HG03342 (cell line): ENCODE measurements around the gene UNC5A.
"Not testable (repeated sequence)": the region's sequence is repeated elsewhere in the genome, so short reads cannot be mapped to it uniquely, and the experiment has no call there.

Source experiments
- ATAC-seq: cut with Tn5 transposase; IDR thresholded peaks from one replicate; pipeline ENCODE4 v1.9.1; 2021; ENCODE audit warnings: mild to moderate bottlenecking, moderate library complexity; ENCODE audit not compliant: unreplicated experiment

UNC5A gene

DNA sequence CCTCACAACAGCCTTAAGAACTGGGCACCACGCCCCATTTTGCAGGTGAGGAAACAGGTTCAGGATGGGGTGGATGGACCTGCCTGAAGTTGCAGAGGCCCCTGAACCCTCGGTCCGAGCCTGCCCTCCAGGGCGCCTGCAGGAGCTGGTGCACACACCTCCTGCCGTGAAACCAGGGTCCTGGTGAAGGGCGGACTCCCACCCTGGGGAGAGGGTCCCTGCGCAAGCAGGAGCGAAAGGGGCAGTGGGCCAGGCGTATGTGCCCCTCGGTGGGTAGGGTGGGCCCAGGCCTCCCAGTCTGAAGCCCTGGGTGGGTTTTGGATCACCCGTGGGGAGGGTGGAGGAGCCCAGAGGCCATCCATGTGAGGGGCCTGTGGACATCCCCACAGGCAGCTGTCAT is 50.9 kb downstream of the UNC5A start:
- no peak for ATAC-seq

- ATAC-seq: no peak
Measured at GRCh38 chr5:176862330-176862995, 52.1 kb downstream of the UNC5A start.

- no peak for ATAC-seq
Measured at GRCh38 chr5:176863041-176863764, 52.8 kb downstream of the UNC5A start.

DNA sequence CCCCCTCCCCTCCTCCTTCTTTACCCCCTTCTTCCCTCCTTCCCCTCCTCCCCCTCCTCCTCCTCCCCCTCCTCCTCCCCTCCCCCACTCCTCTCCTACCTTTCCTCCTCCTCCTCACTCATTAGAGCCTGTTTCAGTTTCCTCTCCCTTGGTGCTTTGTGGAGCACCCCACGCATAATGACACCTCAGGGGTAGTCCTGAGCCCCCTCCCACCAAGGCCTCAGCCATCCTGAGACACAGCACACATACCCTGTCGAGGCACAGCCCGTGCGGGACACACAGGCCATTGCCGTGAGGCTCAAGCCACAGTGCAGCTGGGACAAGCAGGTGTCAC is 53.4 kb downstream of the UNC5A start:
- ATAC-seq: no peak

GRCh38 chr5:176864755-176865154 is 54.4 kb downstream of the UNC5A start:
- ATAC-seq: no peak

DNA sequence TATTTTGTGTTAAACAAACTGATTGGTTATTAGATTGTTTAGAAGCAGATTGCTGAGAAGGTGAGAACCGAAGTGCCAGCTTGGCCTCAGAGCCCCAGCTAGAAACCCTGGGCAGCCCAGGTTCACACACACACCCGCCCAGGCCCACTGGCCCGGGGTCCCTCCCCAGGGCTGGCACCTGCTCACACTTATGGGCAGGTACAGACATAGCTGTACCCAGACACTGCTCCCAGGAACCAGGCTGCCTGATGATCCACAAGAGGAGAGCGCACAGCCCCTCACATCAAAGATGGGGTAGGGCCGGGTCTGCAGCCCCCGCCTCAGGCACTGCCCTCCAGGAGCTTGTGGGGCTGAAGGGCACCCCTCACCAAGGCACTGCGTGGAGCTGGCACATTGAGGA is 55.6 kb downstream of the UNC5A start:
- ATAC-seq: no peak

- ATAC-seq: no peak
Measured at GRCh38 chr5:176866707-176867310, 56.5 kb downstream of the UNC5A start.

DNA sequence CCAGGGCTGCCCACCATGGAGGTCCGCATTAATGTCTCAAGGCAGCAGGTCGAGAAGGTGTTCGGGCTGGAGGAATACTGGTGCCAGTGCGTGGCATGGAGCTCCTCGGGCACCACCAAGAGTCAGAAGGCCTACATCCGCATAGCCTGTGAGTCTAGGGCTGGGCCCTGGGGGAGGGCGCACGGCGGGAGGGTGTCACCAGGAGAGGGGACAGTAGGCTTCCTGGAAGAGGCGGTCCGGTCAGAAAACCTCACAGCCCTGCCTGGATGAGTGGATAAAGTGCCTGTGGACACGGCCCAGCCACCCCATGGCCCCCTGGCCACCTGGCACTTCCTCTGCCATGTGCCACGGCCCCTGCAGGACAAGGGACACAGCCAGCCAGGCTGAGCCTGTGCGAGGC is 57.8 kb downstream of the UNC5A start:
- ATAC-seq: no peak

- ATAC-seq: no peak
Measured at GRCh38 chr5:176868731-176869130, 58.4 kb downstream of the UNC5A start.

- ATAC-seq: no peak
Measured at GRCh38 chr5:176869501-176870109, 59.2 kb downstream of the UNC5A start.

- no peak for ATAC-seq
Measured at GRCh38 chr5:176870110-176870591, 59.8 kb downstream of the UNC5A start.

- not testable (repeated sequence) for ATAC-seq
Measured at GRCh38 chr5:176870644-176871043, 60.3 kb downstream of the UNC5A start.

DNA sequence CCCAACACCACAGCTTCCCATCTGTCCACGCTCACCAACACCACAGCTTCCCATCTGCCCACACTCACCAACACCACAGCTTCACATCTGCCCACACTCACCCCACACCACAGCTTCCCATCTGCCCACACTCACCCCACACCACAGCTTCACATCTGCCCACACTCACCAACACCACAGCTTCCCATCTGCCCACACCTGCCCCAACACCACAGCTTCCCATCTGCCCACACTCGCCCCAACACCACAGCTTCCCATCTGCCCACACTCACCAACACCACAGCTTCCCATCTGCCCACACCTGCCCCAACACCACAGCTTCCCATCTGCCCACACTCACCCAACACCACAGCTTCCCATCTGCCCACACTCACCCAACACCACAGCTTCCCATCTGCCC is 62.2 kb downstream of the UNC5A start:
- not testable (repeated sequence) for ATAC-seq

GRCh38 chr5:176873011-176873410 is 62.7 kb downstream of the UNC5A start:
- ATAC-seq: not testable (repeated sequence)

DNA sequence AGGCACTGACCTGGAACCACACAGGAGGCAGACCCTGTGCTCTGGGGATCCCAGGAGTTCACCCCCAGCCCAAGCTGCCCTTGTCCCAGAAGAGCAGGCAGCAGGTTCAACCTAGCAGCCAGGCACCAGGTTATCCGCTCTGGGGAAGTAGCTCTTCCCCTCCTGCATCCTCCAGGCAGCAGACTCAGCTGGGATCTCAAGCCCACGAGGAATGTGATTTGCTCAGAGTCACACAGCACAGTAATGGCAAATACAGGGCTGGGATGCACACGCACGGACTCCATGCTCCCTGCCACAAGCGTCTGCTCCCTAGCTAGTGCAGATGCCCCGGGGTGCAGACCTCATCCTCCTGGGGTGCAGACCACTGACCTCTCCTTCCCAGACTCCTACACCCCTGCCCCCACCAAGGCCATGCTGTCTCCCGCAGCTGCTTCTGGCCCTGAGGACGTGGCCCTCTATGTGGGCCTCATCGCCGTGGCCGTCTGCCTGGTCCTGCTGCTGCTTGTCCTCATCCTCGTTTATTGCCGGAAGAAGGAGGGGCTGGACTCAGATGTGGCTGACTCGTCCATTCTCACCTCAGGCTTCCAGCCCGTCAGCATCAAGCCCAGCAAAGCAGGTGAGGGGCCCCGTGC is 63.3 kb downstream of the UNC5A start:
- no peak for ATAC-seq

GRCh38 chr5:176874198-176874780 is 63.9 kb downstream of the UNC5A start:
- ATAC-seq: no peak

GRCh38 chr5:176875014-176875550 is 64.7 kb downstream of the UNC5A start:
- ATAC-seq: no peak

DNA sequence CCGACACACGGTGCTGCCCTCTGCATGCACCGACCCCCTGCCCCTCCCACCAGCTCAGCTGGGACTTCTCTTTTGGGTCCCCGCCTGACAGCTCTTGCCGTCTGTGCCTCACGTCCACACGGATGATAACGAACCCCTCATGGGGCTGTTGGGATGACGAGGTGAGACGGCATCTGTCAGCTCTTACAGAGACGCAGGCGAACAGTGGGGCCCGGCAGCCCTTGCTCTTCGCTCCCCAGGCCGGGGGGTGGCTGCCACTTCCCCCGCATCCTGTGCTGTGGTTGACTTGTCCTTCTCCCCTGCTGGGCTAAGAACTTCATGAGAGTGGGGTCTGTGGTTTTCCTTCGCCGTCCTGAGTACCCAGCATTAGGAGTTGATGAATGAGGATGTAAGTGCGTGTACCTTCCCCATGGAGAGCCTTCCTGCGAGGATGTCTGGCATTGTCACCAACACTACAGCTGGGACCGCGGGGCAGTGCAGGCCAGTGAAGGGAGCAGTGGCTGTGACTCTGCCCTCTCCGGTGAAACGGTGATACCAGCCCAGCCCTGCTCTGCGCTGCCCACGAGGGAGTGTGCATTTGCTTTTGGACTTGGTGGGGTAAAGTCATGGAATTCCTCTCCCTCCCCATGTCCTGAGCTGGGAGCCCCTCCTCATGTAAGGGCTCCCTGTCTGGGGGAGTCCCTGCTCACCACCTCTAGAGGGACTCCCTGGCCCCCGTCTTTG is 65.6 kb downstream of the UNC5A start:
- ATAC-seq: no peak

DNA sequence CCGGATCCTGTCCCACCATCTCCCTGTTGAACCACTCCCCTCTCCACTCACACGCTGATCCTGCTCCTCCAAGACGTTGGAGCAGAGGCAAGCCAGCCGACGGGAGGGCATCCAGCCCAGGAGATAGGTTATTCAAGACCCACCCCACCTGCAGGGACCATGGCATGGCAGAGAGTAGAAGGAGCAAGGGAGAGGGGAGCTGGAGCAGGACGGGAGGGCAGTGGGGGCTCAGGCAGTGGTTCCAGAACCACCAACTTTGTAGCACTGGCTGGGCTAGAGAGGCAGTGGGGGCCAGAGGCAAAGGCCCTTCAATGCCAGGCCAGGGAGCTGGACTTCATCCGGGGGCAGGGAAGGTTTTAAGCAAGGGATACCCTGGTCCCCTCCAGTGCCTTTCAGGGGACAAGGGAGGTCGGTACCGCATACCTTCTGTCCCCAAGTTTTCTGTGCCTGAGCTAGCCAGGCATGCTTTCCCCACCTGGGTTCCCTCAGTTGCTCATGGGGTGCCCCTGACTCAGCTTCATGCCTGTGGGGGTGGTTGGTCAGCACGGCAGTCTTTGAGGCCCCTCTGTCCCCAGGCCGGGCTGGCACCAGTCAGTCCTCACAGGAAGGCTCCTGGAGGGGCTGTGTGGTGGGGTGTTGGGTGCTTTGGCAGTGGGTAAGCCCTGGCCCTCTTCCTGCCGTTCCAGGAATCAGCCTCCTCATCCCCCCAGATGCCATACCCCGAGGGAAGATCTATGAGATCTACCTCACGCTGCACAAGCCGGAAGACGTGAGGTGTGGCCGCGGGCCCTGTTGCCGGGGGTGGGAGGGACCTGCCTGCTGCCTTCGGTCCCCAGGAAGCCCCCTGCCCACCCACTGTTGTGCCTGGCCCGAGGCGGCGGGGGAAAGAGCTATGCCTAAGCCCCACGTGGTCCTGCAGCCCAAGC is 66.4 kb downstream of the UNC5A start:
- no peak for ATAC-seq
